K562 (cell line): ENCODE measurements around the gene HRAS. TPM values are rescaled to one million over a fixed set of nuclear protein-coding genes. Genes with fewer than 3 reads are reported as not detected.

Experiments used
- ARID3B ChIP-seq: fragments of 250-450 bp; sonication (Bioruptor Pico); IDR thresholded peaks from 2 replicates; pipeline ENCODE4 v1.4.0; 2020; ENCODE audit warnings: borderline replicate concordance
- ARNT ChIP-seq, 2 experiments: fragments of 450-650 bp; IDR thresholded peaks; 2 replicates each; pipeline ENCODE4 v1.6.1; 2016; ENCODE audit warnings: mild to moderate bottlenecking in 1 of 2
- BRD4 ChIP-seq: fragments of 200-600 bp; sonication (generic); IDR thresholded peaks from 2 replicates; pipeline ENCODE4 v1.6.1; 2017; ENCODE audit warnings: inconsistent platforms
- BRF1 ChIP-seq: IDR thresholded peaks from 3 replicates; pipeline ENCODE4 v1.6.1; 2011; ENCODE audit warnings: borderline replicate concordance, mild to moderate bottlenecking; ENCODE audit not compliant: insufficient read length; ENCODE audit errors: extremely low read depth
- FOXA1 ChIP-seq: fragments of 450-650 bp; IDR thresholded peaks from 2 replicates; pipeline ENCODE4 v1.6.1; 2016; ENCODE audit warnings: mild to moderate bottlenecking, borderline replicate concordance
- GABPA ChIP-seq: fragments of 200-800 bp; sonication (Bioruptor generic); conservative IDR thresholded peaks from 2 replicates; pipeline ENCODE4 v1.6.1; 2016; ENCODE audit warnings: low read depth, missing genetic modification characterization, missing compliant biosample characterization
- PPARD ChIP-seq: fragments of 250-450 bp; sonication (Bioruptor Pico); IDR thresholded peaks from 2 replicates; pipeline ENCODE4 v1.8.0; 2022; ENCODE audit warnings: inconsistent platforms, mild to moderate bottlenecking, moderate library complexity
- RAD21 ChIP-seq, 2 experiments: fragments of 250-450 bp in 1 of 2; fragments of 450-650 bp in 1 of 2; sonication (Bioruptor Pico) in 1 of 2; formaldehyde crosslinking in 1 of 2; IDR thresholded peaks in 1 of 2; conservative IDR thresholded peaks in 1 of 2; 2 replicates each; pipeline versions ENCODE4 v1.4.0 to v1.8.0; 2020 to 2022; ENCODE audit warnings: mild to moderate bottlenecking in 2 of 2, moderate library complexity in 1 of 2
- SAFB ChIP-seq: fragments of 200-400 bp; formaldehyde crosslinking; IDR thresholded peaks from 2 replicates; pipeline ENCODE4 v1.6.1; 2017; ENCODE audit warnings: low read depth, low read length, borderline replicate concordance
- SFPQ ChIP-seq: fragments of 200-400 bp; formaldehyde crosslinking; IDR thresholded peaks from 2 replicates; pipeline ENCODE4 v1.6.1; 2017; ENCODE audit warnings: mild to moderate bottlenecking, low read depth, low read length, moderate library complexity
- SNIP1 ChIP-seq: fragments of 450-650 bp; IDR thresholded peaks from 2 replicates; pipeline ENCODE4 v1.7.1; 2017; ENCODE audit warnings: low read depth, mild to moderate bottlenecking
- ZBTB1 ChIP-seq: sonication (generic); formaldehyde crosslinking; IDR thresholded peaks from 2 replicates; pipeline ENCODE4 v1.8.1; 2023; ENCODE audit warnings: missing genetic modification reagents, low read depth, mild to moderate bottlenecking, borderline replicate concordance
- ZNF12 ChIP-seq: sonication (generic); formaldehyde crosslinking; IDR thresholded peaks from 2 replicates; pipeline ENCODE4 v1.4.0; 2020; ENCODE audit warnings: mild to moderate bottlenecking, missing genetic modification reagents
- ZNF174 ChIP-seq: fragments of 250-450 bp; sonication (Bioruptor Pico); IDR thresholded peaks from 2 replicates; pipeline ENCODE4 v1.4.0; 2020; ENCODE audit warnings: mild to moderate bottlenecking
- ZNF77 ChIP-seq: fragments of 250-450 bp; sonication (Bioruptor Pico); IDR thresholded peaks from 2 replicates; pipeline ENCODE4 v1.5.0; 2020
- polyA plus RNA-seq, 8 experiments: library from polyadenylated mRNA; depleted of rRNA in 4 of 8; stranded (reverse) in 5 of 8; unstranded in 3 of 8; fragments of >200 nt; fragmentation: Nextera tagmentation in 2 of 8; fragmentation: Illumina TruSeq in 1 of 8; extraction: Ambion mirVana in 2 of 8; extraction: Trizol in 1 of 8; gene quantifications; 2 replicates each; pipeline versions ENCODE4 v1.2.1 to v1.2.3, GENCODE V29; 2011 to 2014; ENCODE audit warnings: inconsistent platforms in 1 of 8, missing spikeins in 1 of 8
- total RNA-seq, 7 experiments: library from RNA; depleted of rRNA in 6 of 7; stranded (reverse); fragments of >200 nt in 6 of 7; fragmentation: Illumina TruSeq in 2 of 7; extraction: Trizol in 2 of 7; gene quantifications; 2 replicates each; pipeline versions ENCODE4 v1.2.1 to v1.2.3, GENCODE V29; 2011 to 2021; ENCODE audit warnings: low replicate concordance in 1 of 7
- TF ChIP-seq, protein P1 (sequence below): fragments of 250-450 bp; sonication (Bioruptor Pico); IDR thresholded peaks from 2 replicates; pipeline ENCODE4 v1.5.0; 2020; ENCODE audit warnings: mild to moderate bottlenecking, borderline replicate concordance

The HRAS gene
- total and polyA plus RNA-seq, 9 of the 15 experiments (the other 6 are each of a cell fraction or from before 2014, with no cell fraction given): 2.8 to 73.5 (median 29.6) TPM

- no peak for TF ChIP-seq ZNF77
- no peak for TF ChIP-seq FOXA1
- 0 out of 2 replicates have a peak, but pooled peaks have one; percentile 64 for TF ChIP-seq ZBTB1 (CRISPR knock-in tag)
- no peak for TF ChIP-seq BRF1
- no peak for TF ChIP-seq ARID3B (CRISPR knock-in tag)
- TF ChIP-seq ARNT (IDR thresholded peaks at IDR 0.05): no peak
- no peak for TF ChIP-seq RAD21 (CRISPR knock-in tag; conservative IDR thresholded peaks at IDR 0.05 in 1 of 2, IDR thresholded peaks at IDR 0.05 in 1 of 2)
- no peak for TF ChIP-seq SFPQ
- peak; percentile 46; the same call in 1 of the 2 replicates for TF ChIP-seq BRD4
- TF ChIP-seq, protein P1, sequence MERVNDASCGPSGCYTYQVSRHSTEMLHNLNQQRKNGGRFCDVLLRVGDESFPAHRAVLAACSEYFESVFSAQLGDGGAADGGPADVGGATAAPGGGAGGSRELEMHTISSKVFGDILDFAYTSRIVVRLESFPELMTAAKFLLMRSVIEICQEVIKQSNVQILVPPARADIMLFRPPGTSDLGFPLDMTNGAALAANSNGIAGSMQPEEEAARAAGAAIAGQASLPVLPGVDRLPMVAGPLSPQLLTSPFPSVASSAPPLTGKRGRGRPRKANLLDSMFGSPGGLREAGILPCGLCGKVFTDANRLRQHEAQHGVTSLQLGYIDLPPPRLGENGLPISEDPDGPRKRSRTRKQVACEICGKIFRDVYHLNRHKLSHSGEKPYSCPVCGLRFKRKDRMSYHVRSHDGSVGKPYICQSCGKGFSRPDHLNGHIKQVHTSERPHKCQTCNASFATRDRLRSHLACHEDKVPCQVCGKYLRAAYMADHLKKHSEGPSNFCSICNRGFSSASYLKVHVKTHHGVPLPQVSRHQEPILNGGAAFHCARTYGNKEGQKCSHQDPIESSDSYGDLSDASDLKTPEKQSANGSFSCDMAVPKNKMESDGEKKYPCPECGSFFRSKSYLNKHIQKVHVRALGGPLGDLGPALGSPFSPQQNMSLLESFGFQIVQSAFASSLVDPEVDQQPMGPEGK (CRISPR knock-in tag): no peak
- TF ChIP-seq PPARD: no peak
- TF ChIP-seq SNIP1: no peak
- TF ChIP-seq SAFB: no peak
- TF ChIP-seq ZNF174 (CRISPR knock-in tag): no peak
- TF ChIP-seq ZNF12 (CRISPR knock-in tag): peak; percentile 53; the same call in 1 of the 2 replicates
- TF ChIP-seq GABPA (tag): no peak
Measured at GRCh38 chr11:504053-504993, 31.1 kb downstream of the HRAS start (continued).
